Measurements from ENCODE around the gene MADD. TPM values are rescaled to one million over a fixed set of nuclear protein-coding genes. Genes with fewer than 3 reads are reported as not detected.

Gene MADD
- total and polyA plus RNA-seq, 2 donors (not counting 1 experiment from before 2014, with no cell fraction given), result 56.8 to 108 TPM

DNA sequence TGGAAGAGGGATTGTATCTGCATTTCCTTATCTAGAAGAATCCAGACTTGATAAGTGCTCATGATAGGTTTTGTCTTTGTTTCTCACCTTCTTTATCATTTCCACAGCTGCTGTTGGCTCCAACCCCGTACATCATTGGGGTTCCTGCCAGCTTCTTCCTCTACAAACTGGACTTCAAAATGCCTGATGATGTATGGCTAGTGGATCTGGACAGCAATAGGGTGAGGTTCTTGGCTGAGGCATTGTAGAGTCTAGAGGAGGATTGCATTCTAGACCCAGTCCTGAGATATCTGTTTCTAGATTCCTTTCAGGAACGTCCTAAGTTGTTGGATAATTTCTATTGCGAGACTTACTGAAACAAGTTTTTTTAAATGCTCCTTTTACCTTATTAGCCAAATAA is 8.1 kb downstream of the MADD start:
- Mint-ChIP-seq H3K27ac (no peak overlapping the region), H3K4me3 (no peak overlapping the region), H3K4me1 (peaks cover 6% of the 10 kb centered on the region), H3K27me3 (no peaks in the 10 kb centered on the region), H3K9me3 (ENCODE audit: insufficient read depth) (no peaks in the 10 kb centered on the region)
- peaks cover under 1 to 1% of the 10 kb centered on the region in 2 donors for H3K4me1 ChIP-seq (ENCODE audit: control insufficient read depth in 2 of 2, insufficient read depth in 2 of 2, low read length in 2 of 2)
- ATAC-seq (ENCODE audit: low read depth) (no peak), DNase-seq (no peak)
- peaks cover 32% of the 10 kb centered on the region for H4K20me1 ChIP-seq (ENCODE audit: control insufficient read depth, insufficient read depth, low read length, poor library complexity, severe bottlenecking)
- no peak overlapping the region for H2AFZ ChIP-seq (ENCODE audit: insufficient read depth, low read depth, low read length, poor library complexity, severe bottlenecking)
- H3K9ac ChIP-seq (ENCODE audit: low read length), result no peak overlapping the region
- H3K27ac ChIP-seq (ENCODE audit: low read length in 2 of 2), result no peak overlapping the region
- no peaks in the 10 kb centered on the region for H3K9me3 ChIP-seq (ENCODE audit: control extremely low read depth in 1 of 3, control insufficient read depth in 2 of 3, insufficient read depth in 1 of 3, low read length in 2 of 3)
- ChIA-PET POLR2A (interaction anchor here (0.6 kb wide), 1 partner anchor 298 kb away, joined by 4 read pairs; no protein-coding TSS in a partner anchor), CTCF (no interaction called here)
- H3K36me3 ChIP-seq (replicated peaks in 1 of 2; ENCODE audit: control extremely low read depth in 1 of 2, control insufficient read depth in 1 of 2, extremely low read depth in 1 of 2, insufficient read depth in 2 of 2, low read length in 1 of 2), result peaks cover 18 to 84% of the 10 kb centered on the region in 2 experiments
- no peak overlapping the region for H3K4me2 ChIP-seq (replicated peaks; ENCODE audit: low read depth, low read length, poor library complexity, severe bottlenecking)
- intact Hi-C loops (cut with micrococcal nuclease), result no loop called here
- no peaks in the 10 kb centered on the region for H3K27me3 ChIP-seq (replicated peaks in 1 of 4; ENCODE audit: control extremely low read depth in 1 of 4, control insufficient read depth in 3 of 4, insufficient read depth in 4 of 4, low read length in 3 of 4)
- H3K4me3 ChIP-seq (ENCODE audit: control extremely low read depth in 1 of 5, extremely low read depth in 1 of 5, insufficient read depth in 1 of 5, low read depth in 2 of 5, low read length in 4 of 5), result no peak overlapping the region
- peaks cover 56% of the 10 kb centered on the region for H3K79me2 ChIP-seq (ENCODE audit: control insufficient read depth, insufficient read depth, low read length)
- TF ChIP-seq CTCF (IDR thresholded peaks at IDR 0.05) (no peak), EZH2 (IDR thresholded peaks at IDR 0.05; ENCODE audit: borderline replicate concordance, insufficient read depth, low read depth, low read length, poor library complexity, severe bottlenecking) (no peak)
- WGBS (ENCODE audit: insufficient coverage), result no CpG with 5 or more reads among the region's 3 CpGs

DNA sequence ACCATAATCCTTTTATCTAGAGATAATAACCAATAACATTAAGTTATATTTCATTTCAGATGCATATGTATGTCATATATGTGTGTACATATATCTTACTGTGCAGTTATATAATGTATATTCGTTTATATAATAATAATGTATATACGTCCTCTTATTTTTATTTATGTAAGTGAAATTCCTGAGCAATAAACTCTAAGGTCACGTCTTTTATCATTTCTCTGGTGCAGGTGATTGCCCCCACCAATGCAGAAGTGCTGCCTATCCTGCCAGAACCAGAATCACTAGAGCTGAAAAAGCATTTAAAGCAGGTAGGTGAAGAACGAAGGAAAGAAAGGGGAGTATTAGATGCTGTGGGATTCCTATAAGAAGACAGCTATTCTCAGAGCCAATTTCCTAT is 8.8 kb downstream of the MADD start:
- ATAC-seq (ENCODE audit: low read depth) (no peak), DNase-seq (no peak)
- Mint-ChIP-seq H3K9me3 (ENCODE audit: insufficient read depth) (no peaks in the 10 kb centered on the region), H3K27me3 (no peaks in the 10 kb centered on the region), H3K4me3 (no peak overlapping the region), H3K27ac (no peak overlapping the region), H3K4me1 (peaks cover 3% of the 10 kb centered on the region)
- TF ChIP-seq EZH2 (IDR thresholded peaks at IDR 0.05; ENCODE audit: borderline replicate concordance, insufficient read depth, low read depth, low read length, poor library complexity, severe bottlenecking), result no peak
- no peak for TF ChIP-seq CTCF (IDR thresholded peaks at IDR 0.05)
- Histone ChIP-seq H2AFZ (ENCODE audit: insufficient read depth, low read depth, low read length, poor library complexity, severe bottlenecking) (no peak overlapping the region), H3K4me1 (ENCODE audit: control insufficient read depth in 2 of 2, insufficient read depth in 2 of 2, low read length in 2 of 2) (no peaks in the 10 kb centered on the region), H4K20me1 (ENCODE audit: control insufficient read depth, insufficient read depth, low read length, poor library complexity, severe bottlenecking) (peaks cover 31% of the 10 kb centered on the region), H3K4me2 (replicated peaks; ENCODE audit: low read depth, low read length, poor library complexity, severe bottlenecking) (no peak overlapping the region), H3K36me3 (replicated peaks in 1 of 2; ENCODE audit: control extremely low read depth in 1 of 2, control insufficient read depth in 1 of 2, extremely low read depth in 1 of 2, insufficient read depth in 2 of 2, low read length in 1 of 2) (peaks cover 18 to 82% of the 10 kb centered on the region in 2 experiments), H3K9me3 (ENCODE audit: control extremely low read depth in 1 of 3, control insufficient read depth in 2 of 3, insufficient read depth in 1 of 3, low read length in 2 of 3) (no peaks in the 10 kb centered on the region), H3K27ac (ENCODE audit: low read length in 2 of 2) (no peak overlapping the region), H3K4me3 (ENCODE audit: control extremely low read depth in 1 of 5, extremely low read depth in 1 of 5, insufficient read depth in 1 of 5, low read depth in 2 of 5, low read length in 4 of 5) (no peak overlapping the region), H3K9ac (ENCODE audit: low read length) (no peak overlapping the region), H3K27me3 (replicated peaks in 1 of 4; ENCODE audit: control extremely low read depth in 1 of 4, control insufficient read depth in 3 of 4, insufficient read depth in 4 of 4, low read length in 3 of 4) (no peaks in the 10 kb centered on the region), H3K79me2 (ENCODE audit: control insufficient read depth, insufficient read depth, low read length) (peaks cover 50% of the 10 kb centered on the region)
- ChIA-PET POLR2A (no interaction called here), CTCF (no interaction called here)
- intact Hi-C loops (cut with micrococcal nuclease), result no loop called here
- no CpG with 5 or more reads among the region's 4 CpGs for WGBS (ENCODE audit: insufficient coverage)

Measured in B cell (primary cell).